Spleen (tissue), 7 donors: ENCODE data around the gene PPP1R13B.
A peak's percentile ranks its signal among the peaks of the same experiment; 100 is the strongest.

Experiments
- POLR2A ChIP-seq, 3 donors: fragments of 450-650 bp; IDR thresholded peaks; one replicate each; pipeline ENCODE4 v1.5.1; 2017; ENCODE audit warnings: antibody characterized with exemption in 3 of 3, mild to moderate bottlenecking in 1 of 3
- POLR2AphosphoS5 ChIP-seq, 3 donors: sonication (generic); formaldehyde crosslinking; IDR thresholded peaks; one replicate each; pipeline ENCODE4 v1.5.1; 2017; ENCODE audit warnings: antibody characterized with exemption in 3 of 3
- TF ChIP-seq, protein P1 (sequence below), 11 experiments: fragments of 200-600 bp in 7 of 11; fragments of 450-650 bp in 4 of 11; sonication (generic) in 4 of 11; IDR thresholded peaks in 8 of 11; conservative IDR thresholded peaks in 3 of 11; 1 replicate in 7 of 11; 2 replicates in 4 of 11; pipeline versions ENCODE4 v1.4.0 to v1.8.0; 2016 to 2021; ENCODE audit warnings: antibody characterized with exemption in 11 of 11, inconsistent platforms in 4 of 11, mild to moderate bottlenecking in 1 of 11
- donor health status: DM: no; HTN: no; CAD: no; lungs with moderate emphysema.
- donor health status: DM: no; HTN: no; CAD: no.
- donor health status: DM: no; HTN: no; CAD: no.

DNA sequence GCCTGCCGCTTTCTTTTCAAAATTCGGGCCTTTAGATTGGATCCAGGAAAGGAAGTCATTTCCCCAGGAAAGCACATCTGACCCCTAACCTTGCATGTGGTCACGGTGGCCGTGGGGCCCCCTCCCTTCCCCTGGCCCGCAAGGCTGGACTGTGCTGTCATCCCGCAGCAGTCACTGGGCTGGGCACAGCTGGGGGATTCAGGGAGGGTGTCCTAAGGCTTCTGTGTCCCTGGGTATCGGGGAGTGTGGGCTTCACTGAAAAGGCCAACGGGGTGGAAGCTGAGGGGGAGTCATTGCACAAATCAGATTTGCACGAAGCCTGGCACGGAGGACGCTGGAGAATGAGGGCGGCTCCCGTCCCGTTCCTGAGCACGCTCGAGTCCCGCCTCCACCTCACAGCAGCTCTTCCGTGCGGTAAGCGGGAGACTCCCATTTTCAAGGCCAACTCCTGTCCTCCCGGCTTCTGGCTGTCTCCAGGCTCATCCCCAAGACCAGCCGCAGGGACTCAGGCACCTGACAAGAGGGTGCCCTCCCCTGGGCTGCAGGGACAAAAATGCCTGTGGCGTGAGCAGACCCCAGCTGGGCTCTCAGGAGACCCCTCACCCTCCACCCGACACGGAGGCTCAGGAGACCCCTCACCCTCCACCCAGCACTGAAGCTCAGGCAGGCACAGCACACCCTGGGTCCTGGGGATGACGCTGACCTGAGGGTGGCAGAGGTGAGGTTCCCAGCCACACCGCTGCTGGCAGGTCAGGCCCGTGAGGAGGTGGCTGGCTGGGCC, 141.7 kb downstream of the PPP1R13B start:
- TF ChIP-seq, protein P1, sequence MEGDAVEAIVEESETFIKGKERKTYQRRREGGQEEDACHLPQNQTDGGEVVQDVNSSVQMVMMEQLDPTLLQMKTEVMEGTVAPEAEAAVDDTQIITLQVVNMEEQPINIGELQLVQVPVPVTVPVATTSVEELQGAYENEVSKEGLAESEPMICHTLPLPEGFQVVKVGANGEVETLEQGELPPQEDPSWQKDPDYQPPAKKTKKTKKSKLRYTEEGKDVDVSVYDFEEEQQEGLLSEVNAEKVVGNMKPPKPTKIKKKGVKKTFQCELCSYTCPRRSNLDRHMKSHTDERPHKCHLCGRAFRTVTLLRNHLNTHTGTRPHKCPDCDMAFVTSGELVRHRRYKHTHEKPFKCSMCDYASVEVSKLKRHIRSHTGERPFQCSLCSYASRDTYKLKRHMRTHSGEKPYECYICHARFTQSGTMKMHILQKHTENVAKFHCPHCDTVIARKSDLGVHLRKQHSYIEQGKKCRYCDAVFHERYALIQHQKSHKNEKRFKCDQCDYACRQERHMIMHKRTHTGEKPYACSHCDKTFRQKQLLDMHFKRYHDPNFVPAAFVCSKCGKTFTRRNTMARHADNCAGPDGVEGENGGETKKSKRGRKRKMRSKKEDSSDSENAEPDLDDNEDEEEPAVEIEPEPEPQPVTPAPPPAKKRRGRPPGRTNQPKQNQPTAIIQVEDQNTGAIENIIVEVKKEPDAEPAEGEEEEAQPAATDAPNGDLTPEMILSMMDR (IDR thresholded peaks at IDR 0.05 in 8 of 11, conservative IDR thresholded peaks at IDR 0.05 in 3 of 11), result no peak
- no peak for TF ChIP-seq POLR2A (IDR thresholded peaks at IDR 0.05)
- peak; percentile 61 to 82 (median 77) for TF ChIP-seq POLR2AphosphoS5 (IDR thresholded peaks at IDR 0.05)
